NB4 (cell line): ENCODE results near the gene LCNL1.
A peak's percentile ranks its signal among the peaks of the same experiment; 100 is the strongest.

Experiments
- CTCF ChIP-seq: IDR thresholded peaks from one replicate; pipeline ENCODE4 v1.5.1; 2012; ENCODE audit warnings: low read depth, low read length
- MYC ChIP-seq: IDR thresholded peaks from 2 replicates; pipeline ENCODE4 v1.6.1; 2011; ENCODE audit warnings: low read depth, low read length
- POLR2A ChIP-seq: IDR thresholded peaks from 2 replicates; pipeline ENCODE4 v1.6.1; 2011; ENCODE audit warnings: mild to moderate bottlenecking; ENCODE audit not compliant: insufficient read length; ENCODE audit errors: extremely low read depth

- no peak for TF ChIP-seq CTCF
- TF ChIP-seq POLR2A: peak; percentile 71
- TF ChIP-seq MYC: peak; percentile 57; the same call in 1 of the 2 replicates
Observed at GRCh38 chr9:136949817-136950655, 32.8 kb upstream of the LCNL1 start.
